Tibial nerve (tissue), 4 donors: Measurements from ENCODE around the gene DNAAF5.

Experiments used
- CTCF ChIP-seq, 5 experiments: fragments of 200-600 bp in 3 of 5; fragments of 450-650 bp in 2 of 5; sonication (generic) in 3 of 5; IDR thresholded peaks; one replicate each; pipeline ENCODE4 v1.5.1; 2016 to 2019; ENCODE audit warnings: antibody characterized with exemption in 5 of 5, mild to moderate bottlenecking in 3 of 5, moderate library complexity in 2 of 5
- EP300 ChIP-seq, 2 donors: sonication (generic); formaldehyde crosslinking; IDR thresholded peaks; one replicate each; pipeline ENCODE4 v1.6.1; 2017; ENCODE audit warnings: antibody characterized with exemption in 2 of 2, mild to moderate bottlenecking in 1 of 2

DNA sequence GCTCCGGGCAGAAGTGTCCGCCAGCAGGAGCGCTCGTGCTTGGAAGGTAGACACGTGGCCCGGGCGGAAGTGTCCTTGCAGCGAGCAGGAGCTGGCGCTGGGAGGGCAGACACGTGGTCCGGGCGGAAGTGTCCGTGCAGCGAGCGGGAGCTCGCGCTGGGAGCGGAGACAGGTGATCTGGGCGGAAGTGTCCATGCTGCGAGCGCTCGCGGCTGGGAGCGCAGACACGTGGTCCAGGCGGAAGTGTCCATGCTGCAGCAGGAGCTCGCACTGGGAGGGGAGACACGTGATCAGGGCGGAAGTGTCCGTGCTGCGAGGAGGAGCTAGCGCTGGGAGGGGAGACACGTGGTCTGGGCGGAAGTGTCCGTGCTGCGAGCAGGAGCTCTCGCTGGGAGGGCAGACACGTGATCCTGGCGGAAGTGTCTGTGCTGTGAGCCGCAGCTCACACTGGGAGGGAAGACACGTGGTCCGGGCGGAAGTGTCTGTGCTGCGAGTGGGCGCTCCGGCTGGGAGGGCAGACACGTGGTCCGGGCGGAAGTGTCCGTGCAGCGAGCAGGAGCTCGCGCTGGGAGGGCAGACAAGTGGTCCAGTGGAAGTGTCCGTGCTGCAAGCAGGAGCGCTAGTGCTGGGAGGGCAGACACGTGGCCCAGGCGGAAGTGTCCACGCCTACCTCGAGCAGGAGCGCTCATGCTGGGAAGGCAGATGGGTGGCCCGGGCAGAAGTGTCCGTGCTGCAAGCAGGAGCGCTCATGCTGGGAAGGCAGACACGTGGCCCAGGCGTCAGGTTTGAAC lies 41.6 kb downstream of the DNAAF5 start:
- TF ChIP-seq EP300 (IDR thresholded peaks at IDR 0.05) = no peak
- no peak for TF ChIP-seq CTCF (IDR thresholded peaks at IDR 0.05)
